ENCODE data around the gene UBE2D2. TPM values are rescaled to one million over a fixed set of nuclear protein-coding genes. Genes with fewer than 3 reads are reported as not detected.
"Not testable (repeated sequence)": the region's sequence is repeated elsewhere in the genome, so short reads cannot be mapped to it uniquely, and the experiment has no call there.

Gene UBE2D2
- total and polyA plus RNA-seq, 2 of the 4 experiments (the other 2 are of a cell fraction): 26.9 to 35.7 TPM

DNA sequence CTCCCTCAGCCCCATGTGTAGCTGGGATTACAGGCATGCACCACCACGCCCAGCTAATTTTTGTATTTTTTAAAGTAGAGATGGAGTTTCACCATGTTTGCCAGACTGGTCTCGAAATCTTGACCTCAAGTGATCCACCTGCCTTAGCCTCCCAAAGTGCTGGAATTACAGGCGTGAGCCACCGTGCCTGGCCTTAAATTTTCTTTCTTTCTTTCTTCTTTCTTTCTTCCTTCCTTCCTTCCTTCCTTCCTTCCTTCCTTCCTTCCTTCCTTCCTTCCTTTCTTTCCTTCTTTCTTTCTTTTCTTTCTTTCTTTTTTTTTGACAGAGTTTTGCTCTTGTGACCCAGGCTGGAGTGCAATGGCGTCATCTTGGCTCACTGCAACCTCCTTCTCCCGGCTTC, 14.5 kb upstream of the UBE2D2 start:
- H4K8ac ChIP-seq (ENCODE audit: low read depth in 2 of 2, low read length in 2 of 2); H2BK5ac ChIP-seq (ENCODE audit: low read depth, low read length, poor library complexity, severe bottlenecking); H3K4me1 ChIP-seq (ENCODE audit: control insufficient read depth, insufficient read depth, low read length); dilution Hi-C loops (cut with HindIII; ENCODE audit: low sequenced_read_pairs, unreplicated experiment); H3K27ac ChIP-seq (ENCODE audit: insufficient read depth, low read length); H3K4ac ChIP-seq (ENCODE audit: low read depth, low read length); DNase-seq; H2BK20ac ChIP-seq (ENCODE audit: low read depth, low read length); in situ Hi-C loops (cut with MboI; ENCODE audit: low sequenced_read_pairs); H3K14ac ChIP-seq (replicated peaks; ENCODE audit: low read depth, low read length); H3K9me3 ChIP-seq (ENCODE audit: control insufficient read depth, insufficient read depth, low read length); H3K23ac ChIP-seq (ENCODE audit: low read depth, low read length); H4K91ac ChIP-seq (ENCODE audit: insufficient read depth, low read depth, low read length); H4K20me1 ChIP-seq (ENCODE audit: insufficient read depth, low read length); H3K9me1 ChIP-seq (ENCODE audit: insufficient read depth, low read length); H3K79me1 ChIP-seq (ENCODE audit: low read depth in 1 of 2, low read length in 2 of 2); H2AFZ ChIP-seq (replicated peaks; ENCODE audit: low read length, poor library complexity); H3K4me2 ChIP-seq (ENCODE audit: low read depth, low read length); H3K4me3 ChIP-seq (ENCODE audit: insufficient read depth, low read depth, low read length); POLR2A ChIA-PET (ENCODE audit: unreplicated experiment); H3K9ac ChIP-seq (ENCODE audit: low read depth, low read length); H2AK5ac ChIP-seq (ENCODE audit: low read depth, low read length); H2AK9ac ChIP-seq (replicated peaks; ENCODE audit: low read depth, low read length, poor library complexity); intact Hi-C loops (cut with micrococcal nuclease); H3K18ac ChIP-seq (ENCODE audit: low read depth, low read length); BruUV-seq (replicated peaks); H2BK15ac ChIP-seq (ENCODE audit: low read depth, low read length); H3K36me3 ChIP-seq (ENCODE audit: control insufficient read depth, insufficient read depth, low read length); H3K56ac ChIP-seq (ENCODE audit: extremely low read depth, insufficient read depth, low read length); H2BK120ac ChIP-seq (ENCODE audit: low read depth, low read length); H4K5ac ChIP-seq (ENCODE audit: low read depth, low read length); ATAC-seq (ENCODE audit: low read depth); H3K27me3 ChIP-seq (ENCODE audit: control insufficient read depth, insufficient read depth, low read length): not testable (repeated sequence)
- 93% methylated on average over 4 of the region's 6 CpGs; no CpG with 5 or more reads in 1 of the 2 experiments for WGBS, 2 experiments (ENCODE audit: extremely low coverage in 2 of 2, insufficient read length in 1 of 2)
- CTCF ChIA-PET: interaction anchor here (0.6 kb wide), 1 partner anchor 88 kb away, joined by 4 read pairs; no protein-coding TSS in a partner anchor
